Activated CD4-positive, alpha-beta T cell treated with anti-CD3 and anti-CD28 coated beads, Interleukin-2, amount 10 ng/mL, durations not matched to agents 24 days and 14 days (primary cell): ENCODE results near the gene CD68. TPM values are rescaled to one million over a fixed set of nuclear protein-coding genes. Genes with fewer than 3 reads are reported as not detected.
"Not testable (repeated sequence)": the region's sequence is repeated elsewhere in the genome, so short reads cannot be mapped to it uniquely, and the experiment has no call there.

Experiments
- DNase-seq: peaks from one replicate; pipeline ENCODE4 v3.0.0; 2022
- H3K27ac Mint-ChIP-seq: one replicate; pipeline ENCODE4 v1.8.0; 2022; ENCODE audit warnings: mild to moderate bottlenecking, mixed read lengths
- H3K27me3 Mint-ChIP-seq: one replicate; pipeline ENCODE4 v1.8.0; 2022; ENCODE audit warnings: mixed read lengths
- H3K36me3 Mint-ChIP-seq: one replicate; pipeline ENCODE4 v1.8.0; 2022; ENCODE audit warnings: low read depth, mild to moderate bottlenecking, mixed read lengths
- H3K4me1 Mint-ChIP-seq: one replicate; pipeline ENCODE4 v1.8.0; 2021; ENCODE audit warnings: mixed read lengths
- H3K4me3 Mint-ChIP-seq: one replicate; pipeline ENCODE4 v1.8.0; 2022; ENCODE audit warnings: mild to moderate bottlenecking, moderate library complexity, mixed read lengths
- H3K9me3 Mint-ChIP-seq: one replicate; pipeline ENCODE4 v1.8.0; 2021; ENCODE audit warnings: mixed read lengths
- intact Hi-C: fragments of 100-400 bp; cut with micrococcal nuclease; formaldehyde crosslinking; loops from one replicate; pipeline ENCODE4 v1.15.1; 2023
- total RNA-seq: library from RNA; stranded (reverse); gene quantifications from 2 replicates; pipeline ENCODE4 v1.2.3, GENCODE V29; 2022

Gene CD68
- total RNA-seq, 1 donor from 2014 or later = 3.5 TPM

DNA sequence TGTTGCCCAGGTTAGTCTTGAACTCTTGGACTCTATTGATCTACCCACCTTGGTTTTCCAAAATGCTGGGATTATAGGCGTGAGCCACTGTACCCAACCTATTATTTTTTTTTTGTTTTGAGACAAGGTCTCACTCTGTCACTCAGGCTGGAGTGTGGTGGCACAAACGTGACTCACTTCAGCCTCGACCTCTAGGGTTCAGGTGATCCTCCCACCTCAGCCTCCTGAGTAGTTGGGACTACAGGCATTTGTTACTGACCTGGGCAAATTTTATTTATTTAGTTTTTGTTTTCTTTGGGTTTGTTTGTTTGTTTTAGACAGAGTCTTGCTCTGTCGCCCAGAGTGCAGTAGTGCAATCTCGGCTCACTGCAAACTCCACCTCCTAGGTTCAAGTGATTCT lies 44.2 kb downstream of the CD68 start:
- intact Hi-C loops = no loop called here
- Mint-ChIP-seq H3K4me1 (peaks cover 11% of the 10 kb centered on the region), H3K4me3 (no peak overlapping the region), H3K36me3 (peaks cover 5% of the 10 kb centered on the region), H3K9me3 (no peaks in the 10 kb centered on the region), H3K27ac (no peak overlapping the region), H3K27me3 (peaks cover 1% of the 10 kb centered on the region)
- no peak for DNase-seq

GRCh38 chr17:7625749-7626148 lies 46.3 kb downstream of the CD68 start:
- H3K4me1 Mint-ChIP-seq, H3K4me3 Mint-ChIP-seq, H3K36me3 Mint-ChIP-seq, DNase-seq, H3K27me3 Mint-ChIP-seq, intact Hi-C loops, H3K9me3 Mint-ChIP-seq, H3K27ac Mint-ChIP-seq: not testable (repeated sequence)

DNA sequence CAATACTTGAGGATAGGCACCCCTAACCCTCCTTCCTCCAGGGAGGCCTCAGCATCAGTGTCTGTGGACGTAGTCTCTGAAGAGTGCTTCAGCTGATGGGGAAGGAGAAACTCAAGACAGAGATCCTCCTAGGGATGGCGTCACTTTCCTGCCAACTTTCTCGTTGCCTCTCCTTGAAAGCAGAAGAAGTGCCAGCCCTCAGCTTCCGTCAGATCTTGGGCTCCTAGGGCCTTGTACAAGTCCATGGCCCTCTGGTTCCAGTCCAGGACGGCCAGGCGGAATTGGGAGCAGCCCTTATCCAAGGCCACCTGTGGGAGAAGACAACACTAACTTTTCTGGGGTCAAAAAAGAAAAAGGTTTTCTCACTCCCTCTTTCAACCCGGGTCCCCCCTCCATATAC lies 46.9 kb downstream of the CD68 start:
- no peak overlapping the region for H3K27ac Mint-ChIP-seq
- H3K9me3 Mint-ChIP-seq = no peaks in the 10 kb centered on the region
- peaks cover 5% of the 10 kb centered on the region for H3K36me3 Mint-ChIP-seq
- H3K4me3 Mint-ChIP-seq = peak overlapping the region; percentile 91
- no peak for DNase-seq
- peaks cover 10% of the 10 kb centered on the region for H3K4me1 Mint-ChIP-seq
- intact Hi-C loops = no loop called here
- peaks cover 1% of the 10 kb centered on the region for H3K27me3 Mint-ChIP-seq

DNA sequence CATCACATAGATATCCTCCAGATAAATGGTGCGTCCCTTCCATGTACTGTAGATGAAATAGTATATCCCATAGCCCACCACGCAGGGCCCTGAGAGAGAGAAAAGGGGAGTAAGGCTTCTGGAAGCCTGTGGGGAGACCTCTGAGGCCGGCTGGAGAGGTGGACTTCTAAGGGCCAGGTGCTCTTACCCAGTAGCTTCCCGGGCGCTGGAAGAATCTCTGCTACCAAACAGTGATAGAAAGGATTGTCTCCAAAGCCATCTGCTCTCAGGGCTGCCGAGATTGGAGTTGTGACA lies 47.5 kb downstream of the CD68 start:
- no peak for DNase-seq
- Mint-ChIP-seq H3K4me3 (peak overlapping the region; percentile 91), H3K27ac (no peak overlapping the region), H3K27me3 (peaks cover 1% of the 10 kb centered on the region), H3K4me1 (peaks cover 10% of the 10 kb centered on the region), H3K9me3 (no peaks in the 10 kb centered on the region), H3K36me3 (peaks cover 5% of the 10 kb centered on the region)
- intact Hi-C loops = loop anchor here (1.0 kb wide), 1 partner anchor 61 kb away; the partner anchor contains the start of gene WRAP53

- Mint-ChIP-seq H3K36me3 (peaks cover 5% of the 10 kb centered on the region), H3K9me3 (no peaks in the 10 kb centered on the region), H3K4me3 (peak within 1 kb of the TSS; percentile 91), H3K4me1 (peaks cover 11% of the 10 kb centered on the region), H3K27ac (peak within 1 kb of the TSS; percentile 80), H3K27me3 (peaks cover 1% of the 10 kb centered on the region)
- peak; percentile 94 for DNase-seq
- intact Hi-C loops = loop anchor here (1.0 kb wide), 1 partner anchor 61 kb away; the partner anchor contains the start of gene WRAP53
These were observed 48.0 kb downstream of the CD68 start, which contains the start of gene SAT2 for GRCh38 chr17:7627250-7628121. Gene SAT2 (minus strand): TSS chr17:7627821. CDS start chr17:7627635, 186 bp downstream.

GRCh38 chr17:7629939-7630571 lies 50.6 kb downstream of the CD68 start, which contains the start of gene SHBG:
Gene SHBG (plus strand): TSS chr17:7630135. CDS start chr17:7630173, 38 bp downstream.
- no peak within 1 kb of the TSS for H3K4me3 Mint-ChIP-seq
- peaks cover 14% of the 10 kb centered on the region for H3K4me1 Mint-ChIP-seq
- intact Hi-C loops = no loop called here
- no peak within 1 kb of the TSS for H3K27ac Mint-ChIP-seq
- no peaks in the 10 kb centered on the region for H3K9me3 Mint-ChIP-seq
- DNase-seq = no peak
- peaks cover 5% of the 10 kb centered on the region for H3K36me3 Mint-ChIP-seq
- H3K27me3 Mint-ChIP-seq = no peaks in the 10 kb centered on the region

Other genes with a start within 250 kb of the CD68 start
- 262 and 275 TPM in 2 replicates for gene ACAP1, start 243.1 kb upstream of the CD68 start, total RNA-seq
- 7.0 and 7.6 TPM in 2 replicates for gene KCTD11, start 227.5 kb upstream of the CD68 start, total RNA-seq
- not detected in 2 replicates for gene TMEM95, start 224.5 kb upstream of the CD68 start, total RNA-seq
- 5.3 and 5.5 TPM in 2 replicates for gene TNK1, start 198.5 kb upstream of the CD68 start, total RNA-seq
- 75.5 and 79.8 TPM in 2 replicates for gene PLSCR3, start 185.1 kb upstream of the CD68 start, total RNA-seq
- 47.4 and 59.3 TPM in 2 replicates for gene TMEM256, start 175.5 kb upstream of the CD68 start, total RNA-seq
- gene NLGN2, start 171.8 kb upstream of the CD68 start, total RNA-seq = 2.9 and 3.0 TPM in 2 replicates
- gene SPEM1, start 159.3 kb upstream of the CD68 start, total RNA-seq = not detected in 2 replicates
- not detected in 2 replicates for gene SPEM2, start 154.0 kb upstream of the CD68 start, total RNA-seq
- not detected in 2 replicates for gene SPEM3, start 150.8 kb upstream of the CD68 start, total RNA-seq
- gene TMEM102, start 144.2 kb upstream of the CD68 start, total RNA-seq = 12.8 and 12.9 TPM in 2 replicates
- gene FGF11, start 140.1 kb upstream of the CD68 start, total RNA-seq = 9.4 and 9.5 TPM in 2 replicates
- 6.1 and 7.2 TPM in 2 replicates for gene CHRNB1, start 134.6 kb upstream of the CD68 start, total RNA-seq
- gene ZBTB4, start 100.0 kb upstream of the CD68 start, total RNA-seq = 16.0 and 16.1 TPM in 2 replicates
- gene SLC35G6, start 98.2 kb upstream of the CD68 start, total RNA-seq = not detected in 2 replicates
- 226 and 230 TPM in 2 replicates for gene POLR2A, start 95.3 kb upstream of the CD68 start, total RNA-seq
- 21.5 and 21.8 TPM in 2 replicates for gene TNFSF12, start 30.6 kb upstream of the CD68 start, total RNA-seq
- gene TNFSF13, start 20.9 kb upstream of the CD68 start, total RNA-seq = 2.4 and 3.5 TPM in 2 replicates
- gene SENP3, start 17.7 kb upstream of the CD68 start, total RNA-seq = 89.7 and 93.0 TPM in 2 replicates
- 92.5 and 104 TPM in 2 replicates for gene MPDU1, start 4.2 kb downstream of the CD68 start, total RNA-seq
- gene SOX15, start 10.5 kb downstream of the CD68 start, total RNA-seq = 0.43 TPM in 1 of 2 replicates, not detected in the other
- 62.6 and 64.4 TPM in 2 replicates for gene FXR2, start 35.3 kb downstream of the CD68 start, total RNA-seq
- 16.5 and 17.7 TPM in 2 replicates for gene SAT2, start 48.2 kb downstream of the CD68 start, total RNA-seq
- gene SHBG, start 50.5 kb downstream of the CD68 start, total RNA-seq = not detected in 2 replicates
- gene ATP1B2, start 71.3 kb downstream of the CD68 start, total RNA-seq = 0.14 and 0.37 TPM in 2 replicates
- 177 and 178 TPM in 2 replicates for gene TP53, start 107.9 kb downstream of the CD68 start, total RNA-seq
- 33.8 and 35.0 TPM in 2 replicates for gene WRAP53, start 108.8 kb downstream of the CD68 start, total RNA-seq
- 0.05 TPM in 1 of 2 replicates, not detected in the other for gene EFNB3, start 125.6 kb downstream of the CD68 start, total RNA-seq
- gene DNAH2, start 138.1 kb downstream of the CD68 start, total RNA-seq = not detected in 2 replicates